ENCODE measurements around the gene TBC1D22A.

TBC1D22A gene

GRCh38 chr22:46963672-46964545, 201.5 kb downstream of the TBC1D22A start:
- DNase-seq = peak; percentile 41

DNA sequence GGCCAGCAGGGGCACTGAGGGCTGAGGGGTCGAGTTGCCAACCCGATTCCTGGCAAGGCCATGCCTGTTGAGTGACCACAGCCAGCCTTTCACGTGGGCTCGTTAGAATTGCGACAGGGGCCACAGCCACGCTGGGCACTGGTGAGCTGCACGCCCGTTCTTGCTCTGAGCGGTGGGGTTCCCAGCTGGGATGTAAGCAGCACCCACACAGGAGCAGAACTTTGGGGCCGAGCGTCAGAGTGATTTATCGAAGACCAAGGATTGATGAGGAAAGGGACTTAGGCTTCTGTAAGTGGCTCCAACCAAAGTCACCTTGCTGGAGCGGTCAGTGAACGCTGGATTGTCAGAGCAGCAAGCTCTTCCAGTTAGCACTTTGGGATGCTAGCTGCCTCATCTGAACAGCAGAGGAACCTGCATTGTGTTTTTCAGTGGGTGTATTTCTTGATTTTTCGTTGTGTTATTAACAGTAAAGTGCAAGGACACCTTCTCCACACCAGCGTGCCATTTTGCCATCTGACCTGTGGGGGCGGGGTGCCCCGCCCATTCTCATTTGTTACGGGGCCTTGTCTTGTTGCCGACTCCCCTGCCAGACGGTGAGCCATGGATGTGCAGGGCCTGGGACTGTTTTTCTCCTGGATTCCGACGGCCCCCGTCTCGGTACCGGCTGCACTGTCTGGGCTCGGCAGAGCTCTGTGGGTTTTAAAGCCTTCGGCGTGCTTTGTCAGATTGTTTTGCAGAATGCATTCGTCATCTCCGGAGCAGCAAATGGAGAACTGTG, 202.5 kb downstream of the TBC1D22A start:
- DNase-seq = peak; percentile 30

DNA sequence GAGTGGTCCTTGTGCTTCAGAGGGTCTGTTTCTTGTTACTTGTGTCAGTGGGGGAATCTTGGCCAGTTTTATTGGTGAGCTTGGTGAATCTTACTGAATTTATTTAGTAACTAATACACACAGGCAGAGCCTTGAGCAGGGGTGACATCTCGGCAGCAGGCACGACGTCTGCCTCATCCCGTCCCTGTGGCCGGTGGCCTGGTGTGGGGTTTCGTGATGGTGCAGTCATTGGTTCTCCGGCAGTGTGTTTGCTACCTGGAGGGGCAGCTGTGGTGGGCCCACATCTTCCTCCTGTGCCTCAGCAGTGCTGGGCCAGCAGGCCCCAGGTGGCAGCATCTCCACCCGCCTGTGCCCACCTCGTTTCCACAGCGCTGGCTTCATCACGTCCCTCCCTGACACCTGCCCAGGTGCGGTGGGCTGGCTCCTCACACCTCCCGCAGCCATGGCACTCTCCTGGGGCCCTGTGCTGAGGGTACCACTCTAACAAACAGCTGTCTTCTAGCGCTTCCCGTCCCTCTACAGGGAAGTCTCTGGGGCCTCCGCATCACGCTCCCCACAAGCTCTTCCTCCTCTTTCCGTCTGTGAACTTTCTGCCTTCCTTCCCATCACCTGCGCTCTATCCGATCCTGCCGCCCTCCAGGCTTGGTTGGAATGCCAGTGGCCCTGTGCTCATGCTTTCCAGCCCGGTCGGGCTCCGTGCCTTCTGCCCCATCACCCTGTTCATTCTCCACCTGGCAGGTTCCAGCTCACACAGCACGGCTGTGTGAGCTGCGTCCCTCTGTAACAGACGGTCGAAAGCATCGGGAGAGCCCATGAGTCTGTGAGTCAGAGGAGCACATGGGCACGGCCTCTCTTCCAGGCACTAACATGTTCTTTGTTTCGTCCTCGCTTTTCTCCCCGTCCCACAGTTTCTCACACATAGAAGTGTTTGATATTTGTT, 203.4 kb downstream of the TBC1D22A start:
- no peak for DNase-seq

DNA sequence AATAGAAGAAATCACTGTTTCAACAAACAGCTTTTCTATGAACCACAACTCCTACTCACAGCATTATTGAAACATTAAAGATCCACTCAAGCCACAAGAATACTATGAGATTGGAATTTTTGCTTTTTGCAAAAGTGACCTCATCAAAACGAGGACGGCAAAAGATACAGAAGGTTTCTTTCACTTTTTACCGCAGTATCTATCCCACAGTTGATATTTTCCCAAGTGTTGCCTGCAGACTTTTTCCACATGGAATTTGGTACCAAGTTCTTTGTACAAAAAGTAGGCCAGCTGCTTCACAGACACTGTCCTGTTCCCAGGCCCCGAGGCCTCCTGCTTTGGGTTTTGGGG, 204.0 kb downstream of the TBC1D22A start:
- DNase-seq = no peak

GRCh38 chr22:46966846-46967245, 204.4 kb downstream of the TBC1D22A start:
- no peak for DNase-seq

DNA sequence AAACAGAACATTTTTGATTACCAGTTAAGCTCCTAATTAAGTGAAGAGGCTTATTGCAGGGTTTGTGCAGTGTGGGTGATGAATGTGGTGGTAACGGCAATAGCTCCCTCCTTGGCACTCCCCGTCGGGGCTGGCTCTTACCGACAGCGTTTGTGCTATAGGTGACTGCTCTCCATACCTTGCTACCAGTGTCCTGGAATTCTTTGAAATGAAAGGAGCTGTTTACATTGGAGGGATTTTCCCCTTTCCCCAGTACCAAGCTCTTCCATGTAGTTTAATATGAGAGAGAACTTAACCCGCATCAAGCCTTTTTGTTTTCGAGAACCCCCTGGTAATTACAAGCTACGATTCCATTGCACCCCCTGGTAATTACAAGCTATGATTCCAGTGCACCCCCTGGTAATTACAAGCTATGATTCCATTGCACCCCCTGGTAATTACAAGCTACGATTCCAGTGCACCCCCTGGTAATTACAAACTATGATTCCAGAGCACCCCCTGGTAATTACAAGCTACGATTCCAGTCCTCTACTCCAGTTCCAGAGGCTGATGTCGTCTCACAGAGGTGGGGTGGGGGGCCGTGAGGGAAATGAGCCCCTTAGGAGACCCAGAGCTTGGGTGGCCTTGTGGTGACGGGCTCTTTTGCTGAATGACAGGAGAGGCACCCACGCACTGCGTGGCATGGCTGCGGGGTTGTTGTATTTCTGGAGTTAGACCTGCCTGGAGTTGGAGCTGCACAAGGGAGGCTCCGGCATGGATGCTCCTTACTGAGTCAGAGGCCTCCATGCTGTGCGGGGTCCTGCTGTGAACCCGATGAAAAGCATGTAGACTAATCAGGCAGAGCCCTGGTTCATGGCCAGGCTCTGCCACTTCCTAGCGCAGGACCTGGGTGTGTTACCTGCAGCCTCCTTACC, 205.3 kb downstream of the TBC1D22A start:
- DNase-seq = no peak

DNA sequence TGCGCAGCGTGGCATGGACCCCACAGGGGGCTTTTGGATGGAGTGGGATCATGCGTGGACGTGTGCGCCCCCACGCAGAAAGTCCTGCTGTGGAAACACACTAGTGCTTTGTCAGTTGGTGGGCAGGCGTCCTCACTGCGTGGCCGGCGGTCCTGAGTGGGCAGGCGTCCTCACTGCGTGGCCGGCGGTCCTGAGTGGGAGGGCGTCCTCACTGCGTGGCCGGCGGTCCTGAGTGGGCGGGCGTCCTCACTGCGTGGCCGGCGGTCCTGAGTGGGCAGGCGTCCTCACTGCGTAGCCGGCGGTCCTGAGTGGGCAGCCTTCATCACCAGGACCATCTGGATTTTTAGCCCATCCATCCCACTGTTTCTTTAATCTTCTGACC, 205.9 kb downstream of the TBC1D22A start:
- DNase-seq = no peak

- no peak for DNase-seq
Measured at GRCh38 chr22:46968848-46969247, 206.4 kb downstream of the TBC1D22A start.

DNA sequence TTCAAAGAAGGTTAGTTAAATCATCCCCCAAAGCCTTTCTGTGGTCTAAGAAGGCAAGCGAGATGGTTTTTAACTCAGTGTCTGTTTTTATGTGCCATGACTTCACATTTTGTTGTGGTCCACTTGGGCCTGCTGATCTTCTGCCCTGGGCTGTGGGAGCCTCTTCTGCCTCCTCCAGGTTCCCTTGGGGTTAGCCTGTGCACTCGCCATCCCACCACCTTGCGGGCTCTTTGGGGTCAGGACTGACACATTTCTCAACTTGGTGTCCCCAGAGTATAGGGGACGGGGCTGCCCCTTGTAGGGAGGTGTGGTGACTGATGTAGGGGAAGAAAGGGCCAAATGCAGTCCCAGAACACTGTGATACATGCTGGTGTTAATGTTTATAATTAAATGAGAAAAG, 207.0 kb downstream of the TBC1D22A start:
- DNase-seq = no peak

- DNase-seq = no peak
Measured at GRCh38 chr22:46969961-46970360, 207.5 kb downstream of the TBC1D22A start.

DNA sequence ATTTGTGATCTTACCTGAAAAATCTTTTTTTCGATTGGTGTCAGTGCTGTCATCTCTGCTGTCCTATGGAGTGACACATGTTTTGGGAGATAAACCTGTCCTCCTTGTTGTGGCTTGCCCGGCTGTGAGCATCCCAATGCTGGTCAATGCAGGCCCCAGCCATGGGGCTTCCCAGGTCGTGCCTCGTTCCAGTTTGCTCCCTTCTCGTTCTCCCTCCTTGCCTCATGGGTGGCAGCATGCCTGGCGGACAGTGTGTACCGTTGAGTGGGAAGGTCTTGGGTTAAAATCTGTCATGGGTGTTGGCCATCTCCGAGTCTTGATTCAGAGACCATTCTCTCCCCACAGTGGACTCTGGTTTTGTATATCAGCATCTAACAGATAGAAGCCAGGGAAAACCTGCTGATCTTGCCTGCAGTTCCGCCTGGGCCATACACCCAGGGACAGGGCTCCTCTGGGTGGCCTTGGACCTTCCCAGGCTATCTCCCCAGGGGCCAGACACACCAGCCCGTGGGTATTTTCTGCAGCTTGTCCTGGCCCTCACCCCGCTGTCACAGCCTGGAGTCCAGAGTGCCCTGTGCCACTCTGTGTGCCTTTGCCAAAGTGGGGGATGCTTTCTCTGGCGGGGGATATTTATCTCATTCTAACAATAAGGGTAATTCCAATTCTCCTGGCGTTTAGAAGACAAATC, 208.1 kb downstream of the TBC1D22A start:
- no peak for DNase-seq

- no peak for DNase-seq
Measured at GRCh38 chr22:46971099-46971763, 208.8 kb downstream of the TBC1D22A start.

DNA sequence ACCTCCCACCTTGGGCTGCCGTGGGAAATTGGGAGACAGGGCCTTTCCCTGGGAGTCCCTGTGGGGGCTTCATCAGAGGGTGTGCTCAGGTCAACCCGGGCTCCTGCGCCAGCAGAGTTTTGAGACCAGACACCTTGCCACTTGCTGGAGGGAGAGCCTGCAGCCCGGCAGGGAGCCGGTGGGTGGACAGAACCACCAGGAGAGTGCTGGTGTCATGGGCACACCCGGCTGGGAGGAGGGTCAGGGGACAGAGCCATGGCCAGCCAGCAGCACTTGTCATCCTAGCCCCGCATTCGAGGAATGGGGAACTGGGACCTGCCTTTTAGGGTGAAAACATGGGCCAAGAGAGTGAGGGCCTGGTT, 209.3 kb downstream of the TBC1D22A start:
- no peak for DNase-seq

DNA sequence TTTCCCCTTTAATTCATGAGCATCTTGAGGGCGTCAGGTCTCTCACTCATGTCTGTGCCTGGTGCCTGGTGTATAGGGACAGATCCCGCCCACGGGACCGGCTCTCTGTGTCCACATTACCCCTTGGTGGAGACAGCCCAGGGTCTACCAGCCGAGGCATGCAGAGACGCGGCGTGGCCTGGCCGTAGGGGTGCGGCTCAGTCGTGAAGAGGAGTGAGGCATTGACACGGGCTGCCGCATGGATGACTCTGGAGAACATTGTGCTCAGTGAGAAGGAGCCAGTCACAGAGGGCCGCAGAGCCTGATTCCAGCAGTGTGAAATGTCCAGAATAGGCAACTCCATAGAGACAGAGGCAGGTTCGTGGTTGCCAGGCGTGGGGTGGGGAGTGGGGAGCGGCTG, 209.8 kb downstream of the TBC1D22A start:
- DNase-seq = no peak

DNA sequence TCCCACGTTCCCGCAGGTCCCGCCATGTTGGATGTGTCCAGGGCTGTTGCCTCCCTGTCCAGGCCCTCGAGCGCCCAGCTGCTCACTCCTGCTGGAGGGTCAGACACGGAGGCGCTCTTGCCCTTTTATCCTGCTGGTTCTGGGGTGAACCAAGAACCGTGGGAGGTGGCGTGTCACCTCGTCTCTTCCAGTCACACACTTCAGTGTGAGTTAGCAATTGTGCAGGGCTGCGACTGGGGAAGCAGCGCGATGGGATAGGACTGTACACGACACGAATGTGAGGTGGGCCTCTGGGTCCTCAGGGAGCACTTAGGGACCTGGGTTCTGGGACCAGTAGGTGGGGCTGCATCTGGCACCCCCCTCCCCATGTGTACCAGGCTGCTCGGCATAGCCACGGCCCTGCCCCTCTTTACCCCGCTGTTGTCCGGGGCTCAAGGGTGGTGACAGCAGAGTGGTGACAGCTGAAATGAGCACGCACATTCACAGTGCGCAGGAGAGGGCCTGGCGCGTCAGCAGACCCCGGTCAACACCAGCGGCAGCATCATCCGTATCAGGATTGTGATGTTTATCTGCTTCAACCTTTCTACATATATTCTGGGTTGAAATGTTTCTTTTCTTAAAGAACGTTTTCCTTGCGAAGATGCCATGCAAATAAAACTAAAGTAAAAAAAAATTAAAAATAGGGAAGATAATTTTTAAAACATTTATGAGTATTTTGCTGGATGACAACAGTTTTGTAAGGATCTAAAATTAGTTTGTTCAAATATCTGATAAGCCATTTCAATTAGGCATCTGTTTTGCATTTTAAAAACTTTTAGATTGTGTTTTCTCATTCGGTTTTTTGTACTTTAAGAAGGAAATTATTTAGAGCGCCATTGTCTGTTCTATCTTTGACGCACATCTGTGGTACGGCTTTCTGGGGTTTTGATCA, 210.7 kb downstream of the TBC1D22A start:
- no peak for DNase-seq

- no peak for DNase-seq
Measured at GRCh38 chr22:46974077-46974476, 211.6 kb downstream of the TBC1D22A start.

DNA sequence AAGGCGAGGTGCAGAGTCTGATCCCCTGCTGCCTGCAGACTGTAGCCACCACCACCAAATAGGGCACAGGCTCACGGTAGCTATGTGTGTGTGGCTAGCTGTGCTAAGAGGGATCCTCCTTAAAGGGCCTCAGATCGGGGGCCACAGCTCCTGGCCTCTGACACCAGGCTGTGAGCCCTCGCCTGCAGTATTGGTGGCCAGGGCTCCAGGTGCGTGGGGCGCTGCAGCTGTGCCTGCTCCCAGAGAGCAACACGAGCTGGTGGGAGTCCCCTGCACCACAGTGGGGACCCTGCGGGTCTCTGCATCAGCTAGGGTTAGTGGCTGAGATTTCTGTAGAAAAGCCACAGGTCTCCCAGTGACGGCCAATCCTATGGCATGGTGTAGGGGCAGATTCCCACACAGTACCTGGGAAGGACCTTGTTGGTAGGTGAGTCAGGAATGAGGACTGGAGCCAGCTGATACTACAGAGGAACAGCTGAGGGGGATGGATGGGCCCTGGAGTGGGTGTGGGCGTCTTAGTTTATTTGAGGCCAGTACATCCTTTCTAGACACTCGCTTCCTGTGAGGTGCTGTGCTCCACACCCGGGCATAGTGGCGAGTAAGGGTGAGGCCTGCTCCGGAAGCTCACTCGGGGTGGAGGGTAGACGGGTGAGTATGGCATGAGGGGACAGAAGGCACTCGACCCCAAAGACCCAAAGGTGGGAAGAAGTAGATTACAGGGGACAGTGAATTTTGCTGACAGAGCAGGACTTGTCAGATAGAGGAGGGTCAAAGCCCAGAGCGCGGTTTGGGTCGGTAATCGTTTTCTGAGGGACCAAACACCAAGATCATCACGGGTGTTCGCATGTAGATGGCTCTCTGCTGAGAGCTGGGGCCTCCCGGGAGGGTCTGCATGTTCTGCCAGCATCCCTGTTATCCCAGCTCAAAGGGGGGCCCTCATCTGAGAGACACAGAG, 212.5 kb downstream of the TBC1D22A start:
- no peak for DNase-seq

GRCh38 chr22:46976143-46976542, 213.7 kb downstream of the TBC1D22A start:
- DNase-seq = peak; percentile 28

- no peak for DNase-seq
Measured at GRCh38 chr22:46976598-46976997, 214.1 kb downstream of the TBC1D22A start.
